Dedifferentiated amniotic fluid mesenchymal stem cell (primary cell): ENCODE data around the gene AUTS2.

ENCODE experiments used
- DNase-seq: peaks from one replicate; pipeline ENCODE4 v3.0.0-alpha.2; 2016; ENCODE audit errors: extremely low spot score

AUTS2 gene

DNA sequence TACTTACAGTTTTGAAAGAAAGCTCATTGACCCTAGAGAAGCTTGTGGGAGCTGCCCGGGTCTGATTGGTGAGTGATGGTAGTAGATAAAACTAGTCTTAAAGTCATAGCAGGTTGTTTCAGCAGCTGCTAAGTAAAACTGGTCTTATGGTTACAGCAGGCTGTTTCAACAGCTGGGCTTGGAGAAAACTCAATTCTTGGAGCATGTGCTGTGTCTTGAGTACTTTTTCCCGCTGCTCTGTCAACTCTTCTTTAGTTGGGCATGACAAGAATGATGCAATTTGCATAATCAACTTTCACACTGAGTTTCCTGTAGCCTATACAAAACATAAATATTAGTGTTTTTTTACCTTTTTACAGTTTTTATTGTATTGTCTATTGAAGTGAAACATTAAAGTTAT, 707.9 kb downstream of the AUTS2 start:
- DNase-seq, result no peak

DNA sequence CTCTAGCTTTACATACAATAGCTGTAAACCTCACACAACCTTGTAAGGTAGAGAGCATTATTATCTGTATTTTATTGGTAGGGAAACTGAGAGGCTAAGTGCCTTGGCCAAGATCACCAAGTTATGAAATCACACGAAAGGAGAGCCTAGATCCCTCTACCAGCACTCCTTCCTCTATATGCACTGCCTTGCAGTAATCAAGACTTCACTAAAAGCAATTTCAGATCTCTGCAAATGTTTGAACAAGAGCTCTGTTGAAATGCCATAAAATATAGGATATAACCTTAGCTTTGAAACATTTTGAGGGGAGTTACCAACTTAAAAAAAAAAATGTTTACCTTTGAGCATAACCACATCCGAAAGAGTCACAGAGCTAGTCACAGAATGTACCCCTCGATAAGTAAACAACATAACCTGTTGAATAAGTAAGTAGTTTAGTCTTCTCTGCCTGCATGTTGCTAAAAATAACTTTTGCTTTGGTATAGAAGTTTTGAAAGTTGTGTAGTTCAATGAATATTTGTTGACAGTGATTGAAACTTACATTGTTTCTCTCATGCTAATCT, 709.4 kb downstream of the AUTS2 start:
- DNase-seq, result no peak

DNA sequence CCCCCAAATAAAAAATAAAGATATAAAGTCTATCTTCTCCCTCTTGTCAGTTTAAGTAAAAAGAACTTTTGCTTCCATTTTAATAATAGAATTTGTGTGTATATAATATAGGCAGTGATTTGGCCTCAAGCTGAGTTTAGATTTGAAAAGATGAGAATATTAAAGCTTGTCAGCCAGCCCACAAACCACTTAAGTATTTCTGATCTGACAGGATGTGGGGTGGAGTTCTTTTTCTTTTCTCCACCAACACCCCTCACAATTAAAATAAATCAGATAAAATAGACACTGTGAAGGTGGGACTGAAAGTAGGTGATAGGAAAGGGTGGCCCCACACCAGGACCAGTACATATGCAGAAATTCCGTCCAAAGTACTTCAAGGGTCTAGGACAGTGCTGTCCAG, 714.1 kb downstream of the AUTS2 start:
- no peak for DNase-seq

DNA sequence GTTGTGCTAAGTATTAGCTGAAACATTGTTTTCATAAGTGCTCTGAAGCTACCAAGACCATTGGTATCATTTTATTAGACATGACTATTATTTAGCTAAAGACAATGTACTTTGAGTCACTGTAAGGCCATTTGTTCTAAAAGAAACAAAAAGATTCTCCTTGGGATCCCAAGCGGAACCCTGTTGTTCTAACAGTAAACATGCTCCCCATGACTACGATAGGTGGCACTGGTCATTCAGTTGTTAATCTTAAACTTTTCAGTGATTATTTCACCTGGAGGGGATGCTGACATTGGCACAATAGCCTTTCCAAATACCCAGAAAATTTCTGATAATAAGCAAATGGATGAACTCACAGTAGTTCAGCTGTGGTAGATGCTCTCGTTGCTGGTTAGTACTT, 715.0 kb downstream of the AUTS2 start:
- no peak for DNase-seq

DNA sequence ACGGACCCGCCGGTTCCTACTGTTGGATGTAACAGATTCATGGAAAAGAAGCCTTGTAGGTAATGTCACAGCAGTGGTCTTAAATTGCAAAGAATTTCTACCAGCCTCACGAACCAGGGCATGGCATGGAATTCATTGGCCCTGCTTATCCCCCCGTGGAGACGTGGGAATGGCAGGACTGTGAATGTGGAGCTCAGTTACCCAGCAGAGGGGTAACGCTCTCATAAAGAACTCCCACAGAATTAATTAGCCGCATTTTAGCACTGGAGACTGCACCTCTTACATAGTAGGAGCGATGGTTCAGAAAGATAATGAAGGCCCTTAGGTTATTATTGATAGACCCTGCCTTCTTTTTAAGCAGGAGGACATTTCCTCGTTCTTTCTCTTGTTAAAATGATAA, 715.4 kb downstream of the AUTS2 start:
- DNase-seq, result no peak

DNA sequence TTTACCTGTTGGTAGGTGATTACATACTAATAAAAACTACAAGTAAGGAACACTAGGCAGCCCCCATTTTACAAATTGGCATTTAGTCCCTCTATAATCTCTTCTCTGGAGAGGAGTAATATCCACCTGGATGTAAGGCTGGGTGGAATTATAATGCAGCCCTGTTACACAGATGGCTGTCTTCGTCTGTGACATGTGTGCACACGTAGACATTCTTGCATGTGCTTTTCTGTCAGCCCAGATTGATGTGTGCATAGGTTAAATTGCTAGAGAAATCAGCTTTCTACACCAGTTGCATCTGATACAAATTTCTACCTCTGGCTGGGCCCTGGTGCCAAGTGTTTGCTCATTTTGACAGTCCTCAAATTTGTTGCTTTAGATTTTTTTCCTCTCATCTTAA, 715.9 kb downstream of the AUTS2 start:
- DNase-seq, result no peak

DNA sequence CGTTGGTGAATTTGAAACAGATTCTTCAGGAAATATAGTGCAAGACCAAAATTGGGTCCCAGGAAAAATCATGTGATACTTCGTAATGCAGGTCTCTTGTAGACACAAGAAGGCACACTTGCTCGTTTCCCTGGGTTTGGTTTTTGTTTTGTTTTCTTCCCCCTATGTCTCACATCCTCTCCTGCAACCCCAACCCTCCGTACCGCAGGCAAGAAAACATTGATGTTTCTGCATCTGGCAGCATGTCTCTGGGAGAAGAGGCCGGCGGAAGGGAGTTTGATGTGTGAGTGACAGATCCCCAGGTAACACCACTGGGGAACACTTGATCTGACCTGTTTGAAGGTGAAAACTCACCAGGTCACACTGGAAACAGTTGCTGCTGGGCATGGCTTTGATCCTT, 718.5 kb downstream of the AUTS2 start:
- no peak for DNase-seq

DNA sequence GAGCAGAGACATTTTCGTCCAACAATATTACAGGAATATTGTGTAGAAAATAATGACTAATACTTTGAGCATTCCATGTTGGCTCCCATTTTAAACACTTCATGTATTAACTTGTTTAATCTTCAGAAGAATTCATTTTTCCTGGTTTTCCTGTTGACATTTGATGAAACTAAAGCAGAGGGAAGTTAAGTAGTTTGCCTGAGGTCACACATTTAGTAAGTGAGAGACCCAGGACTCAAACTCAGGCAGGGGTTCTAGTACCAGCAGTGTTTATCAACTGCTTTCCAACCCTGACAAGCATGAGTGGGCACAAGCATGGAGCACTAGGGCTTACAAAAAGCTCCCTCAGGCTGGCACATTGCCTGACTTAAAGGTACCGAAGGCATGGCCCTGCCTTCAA, 719.1 kb downstream of the AUTS2 start:
- no peak for DNase-seq

DNA sequence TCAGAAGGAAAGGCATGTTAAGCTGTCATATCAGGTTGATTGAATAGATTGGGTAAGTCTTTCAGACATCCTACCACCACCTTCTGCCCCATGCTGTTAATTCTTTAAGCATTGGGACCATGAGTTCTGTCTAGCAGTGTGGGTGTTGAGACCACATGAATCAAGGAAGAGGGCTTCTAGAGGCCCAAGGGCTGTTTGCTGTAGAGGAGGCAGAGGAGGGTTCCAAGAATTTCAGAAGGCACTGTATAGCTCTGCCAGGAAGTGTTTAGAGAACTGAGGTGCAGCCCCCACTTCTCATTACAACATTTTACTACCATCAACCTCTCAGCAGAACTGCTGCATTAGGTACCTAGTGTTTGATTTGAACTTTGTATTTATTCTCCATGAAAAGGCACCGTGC, 720.2 kb downstream of the AUTS2 start:
- DNase-seq, result no peak

DNA sequence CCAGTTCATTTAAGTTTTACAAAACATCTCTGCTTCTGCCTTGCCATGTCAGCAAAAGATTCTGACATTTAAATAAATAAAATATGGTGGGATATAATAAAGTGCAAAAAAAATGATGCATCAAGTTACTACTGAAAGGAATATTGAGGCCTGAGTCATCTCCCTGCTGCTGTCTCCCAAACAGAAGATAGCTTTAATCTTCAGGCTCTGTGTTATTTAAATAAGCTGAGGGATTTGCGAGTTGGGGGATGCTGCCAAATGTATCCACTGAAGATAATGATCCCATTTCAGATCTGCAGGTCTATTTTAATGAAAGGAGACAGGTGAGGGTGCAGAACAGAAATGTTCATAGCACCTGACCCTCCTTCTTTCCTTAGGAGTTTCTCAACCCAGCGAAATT, 720.8 kb downstream of the AUTS2 start:
- no peak for DNase-seq

DNA sequence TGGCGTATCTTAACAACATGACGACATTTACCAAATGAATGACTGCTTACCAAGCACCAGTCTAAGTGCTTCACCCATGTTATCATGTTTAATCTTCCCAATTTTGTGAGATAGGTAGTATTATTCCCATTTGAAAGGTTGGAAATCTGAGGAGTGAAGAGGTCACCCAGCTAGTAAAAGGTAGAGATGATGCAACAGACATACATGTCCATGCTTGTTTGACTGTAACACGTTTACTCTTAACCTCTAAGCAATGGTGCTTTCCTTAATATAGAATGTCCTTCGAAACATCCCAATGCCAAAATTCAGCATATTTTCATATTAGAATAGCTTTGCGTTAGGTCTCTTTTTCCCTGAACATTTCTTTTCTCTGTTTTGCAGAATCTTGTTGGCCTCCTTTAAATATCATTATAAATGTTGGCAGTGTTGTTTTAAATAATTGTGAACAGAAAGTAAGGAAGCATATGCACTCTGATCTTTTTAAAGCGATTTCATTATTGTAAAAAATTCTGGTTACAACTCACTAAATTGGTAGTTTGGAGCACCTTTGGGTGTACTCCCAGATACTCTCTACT, 722.8 kb downstream of the AUTS2 start:
- DNase-seq, result no peak

DNA sequence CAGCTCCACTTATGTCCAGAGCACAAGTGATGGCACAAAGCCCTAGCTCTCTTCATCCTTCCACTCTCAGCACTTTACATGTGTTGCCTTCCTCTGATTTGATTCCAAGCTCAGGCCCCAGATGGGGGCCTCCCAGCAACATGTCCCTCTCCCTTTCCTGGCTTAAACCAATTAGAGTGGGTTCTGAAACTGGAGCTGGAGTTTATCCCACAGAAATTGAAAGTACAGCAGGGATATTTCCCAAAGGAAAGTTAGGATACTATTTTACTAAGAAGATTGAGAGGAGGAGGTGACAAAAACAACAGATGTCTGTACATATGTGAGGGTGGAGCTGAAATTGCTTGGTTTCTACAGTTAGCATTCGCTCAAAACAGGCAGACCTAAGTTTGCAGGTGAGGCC, 724.6 kb downstream of the AUTS2 start:
- no peak for DNase-seq

DNA sequence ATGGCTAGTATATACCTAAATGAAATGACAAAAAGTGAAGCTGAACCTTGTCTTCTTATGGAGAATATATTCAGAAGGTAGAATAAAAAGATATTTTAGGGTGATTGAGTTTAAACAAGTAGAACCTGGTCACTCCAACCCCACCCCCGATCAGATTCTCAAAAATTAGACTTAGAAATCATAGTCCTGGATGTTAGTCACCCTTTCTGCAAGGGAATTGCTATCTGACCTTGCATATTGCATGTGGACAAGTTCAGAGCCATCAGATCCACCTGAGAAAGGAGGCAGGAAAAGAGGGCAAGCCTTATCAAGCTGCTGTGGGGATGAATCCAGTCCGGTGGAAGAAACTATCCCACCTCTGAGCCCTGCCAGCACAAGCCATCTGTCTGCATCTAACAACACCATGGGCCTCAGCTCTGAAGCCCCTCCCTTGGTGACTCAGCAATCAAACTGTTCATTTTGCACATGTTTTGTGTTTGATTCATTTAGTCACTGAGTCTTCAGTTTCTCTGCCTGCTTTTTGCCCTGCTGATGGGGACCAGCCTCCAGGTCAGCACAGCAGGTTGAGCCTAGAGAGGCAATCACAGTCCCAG, 727.3 kb downstream of the AUTS2 start:
- DNase-seq, result peak; percentile 79

DNA sequence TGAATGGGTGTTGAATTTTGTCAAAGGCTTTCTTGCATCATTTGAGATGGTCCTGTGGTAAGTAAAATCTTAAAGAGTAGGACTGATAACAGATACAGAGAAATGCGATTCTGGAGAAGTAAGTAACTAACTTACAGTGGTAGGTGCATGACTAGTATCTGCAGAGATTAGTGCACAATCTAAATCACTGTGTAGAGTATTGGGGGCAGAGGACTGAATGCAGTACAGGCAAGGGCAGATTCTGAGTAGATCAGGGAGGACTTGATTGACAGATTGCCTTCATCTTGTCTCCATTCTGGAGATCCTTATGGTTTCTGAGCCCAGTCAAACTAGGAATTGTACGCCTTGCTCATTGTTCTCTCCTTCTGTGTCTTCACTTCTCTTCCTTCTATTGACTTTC, 736.0 kb downstream of the AUTS2 start:
- no peak for DNase-seq

DNA sequence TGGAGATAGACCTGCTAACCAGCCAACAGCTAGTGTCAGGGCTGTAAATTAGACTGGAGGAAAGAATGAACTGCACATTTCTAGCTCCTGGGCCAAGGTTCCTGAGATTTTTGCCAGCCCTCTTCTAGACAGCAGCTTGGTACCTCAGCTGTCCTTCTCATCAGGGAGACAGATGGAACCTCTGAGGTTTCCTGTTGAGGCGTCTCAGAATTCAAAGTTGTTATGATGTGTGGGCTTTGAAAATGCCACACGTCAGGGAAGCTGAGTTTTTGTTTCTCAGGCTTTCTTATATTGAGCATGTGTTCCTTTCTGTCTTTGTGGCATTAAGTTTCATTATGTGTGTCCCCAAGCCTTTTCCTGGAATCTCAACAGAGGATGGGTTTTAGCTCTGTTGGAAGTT, 736.6 kb downstream of the AUTS2 start:
- DNase-seq, result no peak

DNA sequence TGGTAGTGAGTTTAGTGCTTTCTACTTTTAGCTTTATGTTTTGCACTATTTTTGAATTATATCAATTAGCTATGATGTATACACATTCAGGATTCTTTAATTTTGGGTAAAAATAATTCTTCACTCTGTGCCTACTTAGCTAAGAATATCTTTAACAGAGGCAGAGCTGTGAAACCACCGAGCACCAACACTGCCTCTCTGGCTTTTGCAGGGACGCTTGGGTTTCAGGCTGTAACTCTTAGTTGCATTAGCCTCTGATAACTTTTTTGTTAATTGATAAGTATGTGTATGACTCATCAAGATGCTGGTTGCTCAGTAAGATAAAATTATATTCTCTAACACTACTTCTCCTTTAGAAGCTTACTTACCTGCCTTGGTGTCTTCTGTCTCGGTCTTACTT, 738.3 kb downstream of the AUTS2 start:
- no peak for DNase-seq

DNA sequence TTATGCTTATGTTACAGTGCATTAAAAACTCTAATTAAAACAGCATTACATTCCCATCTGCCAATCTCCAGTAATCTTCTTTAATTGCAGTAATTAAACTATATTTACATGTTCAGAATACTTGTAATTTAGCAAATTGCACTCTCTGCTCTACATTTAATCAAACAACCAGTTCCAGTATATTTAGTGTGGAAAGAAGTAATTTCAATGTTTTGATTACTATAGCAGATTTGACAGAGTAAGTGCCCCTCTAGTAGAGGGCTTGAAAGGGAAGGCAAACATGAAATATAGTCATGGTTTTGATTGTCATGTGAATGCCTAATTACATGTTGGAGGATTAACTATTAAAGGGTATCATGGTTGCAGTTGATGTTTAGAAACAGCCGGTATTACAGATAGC, 739.7 kb downstream of the AUTS2 start:
- DNase-seq, result no peak

DNA sequence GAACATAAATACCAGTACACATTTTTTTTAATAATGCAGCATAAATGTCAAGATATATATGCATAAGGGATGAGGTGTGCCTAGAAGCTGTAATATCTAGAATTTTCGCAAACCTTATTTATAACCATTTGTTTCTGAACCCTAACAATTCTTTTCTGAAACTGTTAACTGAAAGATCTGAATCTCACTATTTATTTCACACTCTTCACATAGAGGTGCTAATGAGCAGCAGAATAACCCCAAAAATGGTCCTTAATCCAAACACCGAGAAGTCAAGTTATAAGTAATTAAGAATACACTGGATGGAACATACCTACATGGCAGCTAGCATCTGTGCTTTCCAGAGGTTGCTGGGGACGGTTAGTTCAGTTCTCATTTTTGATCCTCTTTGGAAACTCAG, 742.0 kb downstream of the AUTS2 start:
- DNase-seq, result no peak

DNA sequence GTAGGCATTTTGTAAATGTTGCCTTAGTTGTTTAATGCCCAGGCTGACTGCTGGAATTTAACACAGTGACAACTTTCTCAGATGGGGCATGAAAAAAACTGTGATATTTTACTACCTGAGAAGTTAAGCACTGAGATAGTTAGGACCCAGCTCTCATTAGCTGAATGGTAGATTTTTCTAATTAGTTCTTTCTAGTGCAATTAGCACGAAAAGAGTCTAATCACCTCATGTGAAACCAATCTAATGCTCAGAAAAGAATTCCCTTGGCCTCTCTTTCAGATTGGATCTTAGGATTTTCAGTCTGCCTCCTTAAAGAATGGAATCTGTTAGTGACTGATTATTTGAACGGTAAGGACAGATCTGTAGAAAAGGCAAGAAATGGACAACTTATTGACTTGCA, 743.2 kb downstream of the AUTS2 start:
- no peak for DNase-seq

DNA sequence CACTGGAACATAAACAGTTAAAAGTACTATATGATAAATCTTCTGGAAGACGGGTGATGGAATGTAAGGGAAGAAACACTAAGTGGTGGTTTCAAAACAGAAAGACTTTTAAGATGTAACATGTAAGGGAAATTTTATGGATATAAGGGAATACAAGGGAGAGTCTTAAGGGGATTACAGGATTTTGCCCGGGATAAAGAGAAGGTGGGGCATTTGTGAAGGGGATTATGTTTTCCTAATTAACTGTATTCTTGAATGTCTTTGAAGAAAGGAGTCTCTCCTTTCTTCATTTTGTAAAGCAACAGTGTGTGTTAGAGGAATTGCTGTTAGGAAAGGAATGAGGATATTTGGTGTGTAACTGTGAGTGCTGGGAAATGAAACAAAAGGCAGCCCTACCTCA, 745.2 kb downstream of the AUTS2 start:
- no peak for DNase-seq

DNA sequence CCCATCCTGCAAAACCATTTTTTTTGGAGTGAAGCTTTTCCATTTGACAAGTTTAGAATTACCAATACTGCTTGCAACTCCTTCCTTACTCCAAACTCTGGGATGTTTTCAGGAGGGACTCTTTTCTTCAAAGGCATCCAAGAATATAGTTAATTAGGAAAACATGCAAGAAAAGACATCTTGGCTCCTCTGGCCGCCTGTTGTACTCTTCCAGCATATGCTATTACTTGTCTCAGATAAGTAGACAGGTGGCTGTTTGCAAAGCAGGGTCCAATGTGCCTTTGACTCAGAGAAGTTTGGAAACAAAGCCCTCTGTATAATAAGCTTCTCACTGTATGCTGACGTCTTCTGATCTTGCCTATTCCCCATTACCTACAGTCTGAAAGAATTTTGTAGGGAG, 746.5 kb downstream of the AUTS2 start:
- no peak for DNase-seq

DNA sequence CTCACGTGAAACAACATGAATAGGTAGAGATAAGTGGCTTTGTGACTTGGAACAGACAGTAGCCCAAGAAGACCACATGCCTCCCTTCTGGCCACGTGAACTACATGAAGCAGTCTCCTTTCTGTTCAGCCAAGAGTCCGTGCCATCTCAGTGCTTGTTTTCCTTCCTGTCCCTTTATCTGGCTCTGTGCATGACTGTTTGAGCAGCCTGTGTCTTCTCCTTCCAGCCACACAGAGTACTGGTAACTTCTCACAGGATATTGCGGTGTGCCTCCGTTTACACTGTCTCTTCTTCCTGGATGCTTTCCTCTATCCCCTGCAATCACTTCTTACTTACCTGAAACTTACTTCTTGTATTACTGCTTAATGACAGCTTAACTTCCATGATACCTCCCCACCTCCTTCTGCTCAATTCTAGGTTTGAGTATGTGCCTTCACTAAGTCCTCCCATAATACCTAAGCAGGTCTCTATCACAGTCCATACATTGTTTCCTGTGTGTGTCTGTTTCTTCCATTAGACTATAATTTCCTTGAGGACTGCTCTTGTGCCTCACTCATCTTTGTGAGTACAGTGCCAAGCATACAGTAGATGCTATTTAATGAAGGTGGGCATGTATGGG, 748.7 kb downstream of the AUTS2 start:
- no peak for DNase-seq

DNA sequence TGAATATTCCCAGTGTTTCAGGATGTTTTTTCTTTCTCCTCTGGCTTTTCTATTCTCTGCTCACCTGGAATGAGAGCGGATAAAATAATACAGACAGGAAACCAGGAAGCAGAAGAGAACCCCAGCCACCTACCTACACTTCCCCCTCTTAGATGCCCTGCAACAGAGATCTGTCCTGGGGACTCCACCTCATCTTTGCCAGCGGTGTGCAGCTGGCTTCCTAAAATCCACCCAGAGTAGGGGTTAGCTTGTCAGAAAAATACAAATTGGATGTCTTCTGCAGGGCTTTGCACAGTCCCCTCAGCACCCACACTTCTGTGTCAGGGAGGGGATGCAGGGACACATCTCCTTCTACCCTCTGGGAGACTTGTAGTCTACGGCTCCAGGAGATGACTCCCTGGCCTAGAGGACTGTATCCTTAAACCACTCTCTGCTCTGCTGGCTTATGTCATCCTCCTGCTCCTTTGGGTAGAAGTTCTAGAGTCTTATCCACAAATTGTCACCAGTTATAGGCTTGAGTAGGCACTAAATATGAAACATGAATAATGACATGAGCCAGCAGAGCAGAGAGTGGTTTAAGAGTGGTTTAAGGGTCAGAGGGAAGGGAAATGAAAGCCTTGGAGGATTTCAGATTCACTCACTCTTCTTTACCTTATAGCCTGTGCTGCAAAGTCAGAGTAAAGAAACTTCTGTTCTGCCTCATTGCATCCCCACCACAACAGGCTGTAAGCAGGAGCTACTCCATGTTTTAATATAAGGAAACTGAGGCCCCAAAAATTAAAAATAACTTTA, 749.4 kb downstream of the AUTS2 start:
- DNase-seq, result no peak
